KMS-11 (cell line): ENCODE measurements around the gene KIF1C.

Experiments
- H2AFZ ChIP-seq: fragments of 200-600 bp; sonication (generic); 2 replicates; pipeline ENCODE4 v1.6.1; 2016; ENCODE audit warnings: antibody characterized with exemption, mixed run types, low read depth
- H3K27ac ChIP-seq: fragments of 200-600 bp; sonication (generic); 2 replicates; pipeline ENCODE4 v1.6.1; 2016; ENCODE audit warnings: mild to moderate bottlenecking, mixed run types
- H3K27me3 ChIP-seq: fragments of 200-600 bp; sonication (generic); 2 replicates; pipeline ENCODE4 v1.6.1; 2017; ENCODE audit warnings: mild to moderate bottlenecking, low read depth, mixed run types, moderate library complexity; ENCODE audit not compliant: insufficient read depth
- H3K36me3 ChIP-seq: fragments of 200-600 bp; sonication (generic); 2 replicates; pipeline ENCODE4 v1.6.1; 2017; ENCODE audit warnings: mild to moderate bottlenecking, mixed run types; ENCODE audit not compliant: insufficient read depth
- H3K4me1 ChIP-seq: fragments of 200-600 bp; sonication (generic); 2 replicates; pipeline ENCODE4 v1.6.1; 2016; ENCODE audit warnings: mild to moderate bottlenecking, low read depth, mixed run types; ENCODE audit not compliant: poor library complexity, severe bottlenecking
- H3K4me2 ChIP-seq: fragments of 200-600 bp; sonication (generic); 2 replicates; pipeline ENCODE4 v1.7.0; 2016; ENCODE audit warnings: mild to moderate bottlenecking, mixed run types
- H3K4me3 ChIP-seq: fragments of 200-600 bp; sonication (generic); IDR thresholded peaks from 2 replicates; pipeline ENCODE4 v1.6.1; 2017; ENCODE audit warnings: low read depth, low read length, mixed read lengths; ENCODE audit not compliant: insufficient read depth
- H3K79me2 ChIP-seq: fragments of 200-600 bp; sonication (generic); 2 replicates; pipeline ENCODE4 v1.6.1; 2016; ENCODE audit warnings: low read depth, mixed run types; ENCODE audit not compliant: insufficient read depth
- H3K9ac ChIP-seq: fragments of 200-600 bp; sonication (generic); 2 replicates; pipeline ENCODE4 v1.6.1; 2016; ENCODE audit warnings: mild to moderate bottlenecking, mixed run types
- H4K20me1 ChIP-seq: fragments of 200-600 bp; sonication (generic); 2 replicates; pipeline ENCODE4 v1.6.1; 2016; ENCODE audit warnings: mild to moderate bottlenecking, mixed run types; ENCODE audit not compliant: insufficient read depth
- CTCF ChIP-seq: fragments of 200-600 bp; sonication (generic); conservative IDR thresholded peaks from 2 replicates; pipeline ENCODE4 v1.6.1; 2017; ENCODE audit warnings: low read depth, mild to moderate bottlenecking, antibody characterized with exemption, low read length, moderate library complexity, mixed read lengths

The KIF1C gene

GRCh38 chr17:4986403-4986802 lies 11.3 kb upstream of the KIF1C start:
- no peak overlapping the region for H3K27ac ChIP-seq
- H3K4me3 ChIP-seq = no peak overlapping the region
- H3K4me2 ChIP-seq = peak overlapping the region; percentile 25; the same call in 1 of the 2 replicates
- H3K9ac ChIP-seq = no peak overlapping the region
- no peaks in the 10 kb centered on the region for H3K4me1 ChIP-seq
- no peaks in the 10 kb centered on the region for H4K20me1 ChIP-seq
- no peaks in the 10 kb centered on the region for H3K36me3 ChIP-seq
- no peak overlapping the region for H2AFZ ChIP-seq
- H3K79me2 ChIP-seq = no peaks in the 10 kb centered on the region
- TF ChIP-seq CTCF = no peak
- H3K27me3 ChIP-seq = no peaks in the 10 kb centered on the region

GRCh38 chr17:4986951-4987766 lies 10.6 kb upstream of the KIF1C start, which contains the start of gene CAMTA2:
Gene CAMTA2 (minus strand): TSS chr17:4987675. CDS start chr17:4986222, 1,453 bp downstream.
- no peaks in the 10 kb centered on the region for H3K4me1 ChIP-seq
- H2AFZ ChIP-seq = peak within 1 kb of the TSS; percentile 44
- H3K27me3 ChIP-seq = no peaks in the 10 kb centered on the region
- TF ChIP-seq CTCF = 0 out of 2 replicates have a peak, but pooled peaks have one; percentile 14
- no peaks in the 10 kb centered on the region for H3K79me2 ChIP-seq
- H3K9ac ChIP-seq = peak within 1 kb of the TSS; percentile 50; the same call in 1 of the 2 replicates
- H3K4me3 ChIP-seq = no peak within 1 kb of the TSS
- H4K20me1 ChIP-seq = no peaks in the 10 kb centered on the region
- H3K4me2 ChIP-seq = peak within 1 kb of the TSS; percentile 39; the same call in 1 of the 2 replicates
- H3K27ac ChIP-seq = no peak within 1 kb of the TSS
- H3K36me3 ChIP-seq = no peaks in the 10 kb centered on the region

GRCh38 chr17:4987767-4988567 lies 9.8 kb upstream of the KIF1C start:
- no peaks in the 10 kb centered on the region for H3K36me3 ChIP-seq
- H2AFZ ChIP-seq = peak overlapping the region; percentile 44
- no peaks in the 10 kb centered on the region for H3K4me1 ChIP-seq
- no peaks in the 10 kb centered on the region for H4K20me1 ChIP-seq
- no peak overlapping the region for H3K4me3 ChIP-seq
- H3K27ac ChIP-seq = no peak overlapping the region
- TF ChIP-seq CTCF = no peak
- no peaks in the 10 kb centered on the region for H3K79me2 ChIP-seq
- peak overlapping the region; percentile 50; the same call in 1 of the 2 replicates for H3K9ac ChIP-seq
- H3K27me3 ChIP-seq = no peaks in the 10 kb centered on the region
- peak overlapping the region; percentile 39; the same call in 1 of the 2 replicates for H3K4me2 ChIP-seq

GRCh38 chr17:4994081-4994595 lies 3.6 kb upstream of the KIF1C start:
- Histone ChIP-seq H3K4me3 (no peak overlapping the region), H3K4me2 (no peak overlapping the region), H3K79me2 (no peaks in the 10 kb centered on the region), H4K20me1 (no peaks in the 10 kb centered on the region), H3K36me3 (no peaks in the 10 kb centered on the region), H3K27ac (no peak overlapping the region), H3K27me3 (no peaks in the 10 kb centered on the region), H3K4me1 (no peaks in the 10 kb centered on the region), H2AFZ (no peak overlapping the region), H3K9ac (no peak overlapping the region)
- TF ChIP-seq CTCF = no peak
